HG02938 (cell line): Measurements from ENCODE around the gene MPRIP.

ENCODE experiments used
- ATAC-seq: cut with Tn5 transposase; IDR thresholded peaks from one replicate; pipeline ENCODE4 v1.9.1; 2021; ENCODE audit warnings: mild to moderate bottlenecking, moderate library complexity; ENCODE audit not compliant: unreplicated experiment

Gene MPRIP

GRCh38 chr17:17161121-17161520, 118.9 kb downstream of the MPRIP start:
- no peak for ATAC-seq

- ATAC-seq, result no peak
These were observed 119.5 kb downstream of the MPRIP start for GRCh38 chr17:17161759-17162158.

GRCh38 chr17:17164156-17164555, 121.9 kb downstream of the MPRIP start:
- ATAC-seq, result no peak

GRCh38 chr17:17164676-17165075, 122.4 kb downstream of the MPRIP start:
- ATAC-seq, result no peak

GRCh38 chr17:17165666-17166308, 123.5 kb downstream of the MPRIP start:
- ATAC-seq, result no peak

DNA sequence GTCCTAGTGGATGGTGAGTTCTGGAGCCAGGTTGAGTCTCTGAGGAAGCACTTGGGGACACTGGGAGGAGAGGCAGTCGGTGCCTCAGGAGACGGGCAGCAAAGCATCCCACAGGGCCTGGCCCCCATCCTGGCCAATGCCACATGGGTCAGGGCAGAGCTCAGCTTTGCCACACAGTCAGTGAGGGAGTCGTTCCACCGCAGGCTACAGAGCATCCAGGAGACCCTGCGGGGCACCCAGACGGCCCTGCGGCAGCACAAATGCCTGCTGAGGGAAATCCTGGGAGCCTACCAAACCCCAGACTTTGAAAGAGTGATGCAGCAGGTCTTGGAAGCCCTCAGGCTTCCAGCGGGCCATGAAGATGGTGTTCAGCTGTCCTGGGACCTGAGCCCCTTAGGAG, 124.2 kb downstream of the MPRIP start:
- no peak for ATAC-seq

GRCh38 chr17:17167356-17167755, 125.1 kb downstream of the MPRIP start:
- ATAC-seq, result no peak

DNA sequence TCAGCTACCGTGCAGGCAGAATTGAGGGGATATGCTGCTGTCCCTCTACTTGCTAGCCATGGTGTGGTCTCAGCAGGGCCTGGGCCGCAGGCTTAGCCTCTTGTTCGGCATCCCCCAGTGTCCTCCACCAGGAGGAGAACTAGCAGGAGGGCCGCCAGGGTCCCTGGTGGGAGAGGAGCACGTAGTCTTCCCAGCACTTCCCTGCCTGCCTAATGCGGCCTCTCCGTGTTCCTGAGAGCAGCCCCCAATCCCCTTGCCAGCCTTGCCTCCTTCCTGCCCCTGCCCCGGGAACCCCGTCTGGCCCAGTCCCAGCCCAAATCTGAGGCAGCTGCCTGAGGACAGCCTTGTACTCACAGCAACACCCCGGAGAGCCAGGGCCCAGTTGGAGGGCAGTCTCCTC, 125.7 kb downstream of the MPRIP start:
- ATAC-seq, result no peak

DNA sequence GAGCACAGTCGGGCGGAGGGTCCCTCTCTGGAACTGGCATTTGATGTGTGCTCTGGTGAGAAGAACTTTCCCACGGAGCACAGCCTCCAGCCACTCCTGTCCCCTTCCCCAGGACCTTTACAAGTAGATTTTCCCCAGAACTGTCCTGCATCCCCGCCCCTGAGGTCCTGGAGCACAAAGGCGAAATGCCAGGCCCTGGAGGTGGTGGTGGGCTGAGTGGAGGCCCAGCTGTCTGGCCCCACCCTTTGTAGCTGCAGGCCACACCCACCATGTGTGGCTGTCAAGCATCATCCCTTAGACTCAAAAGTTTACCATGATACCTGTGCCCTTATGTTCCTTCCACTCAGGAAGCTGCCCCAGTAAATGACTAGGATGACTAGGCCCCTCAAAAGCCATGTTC, 126.1 kb downstream of the MPRIP start:
- no peak for ATAC-seq

DNA sequence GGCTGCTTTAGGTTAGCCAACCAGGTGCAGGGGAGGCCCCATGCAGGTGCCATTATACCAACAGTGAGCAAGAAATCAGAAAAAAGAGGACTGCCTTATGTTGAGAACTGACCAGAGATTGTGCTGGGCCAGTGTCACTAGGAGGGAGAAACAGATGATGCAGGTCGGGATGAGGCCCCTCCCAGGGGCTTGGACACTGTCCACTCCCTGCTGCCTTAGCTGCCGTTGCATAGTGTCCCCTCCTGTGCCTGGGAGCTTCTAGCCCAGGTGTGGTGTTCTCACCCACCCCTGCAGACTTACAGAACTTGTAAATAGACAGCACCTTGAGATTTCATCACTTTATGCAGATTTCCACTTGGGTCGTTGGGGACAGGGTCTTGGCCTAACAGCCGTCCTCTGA, 127.1 kb downstream of the MPRIP start:
- ATAC-seq, result no peak

DNA sequence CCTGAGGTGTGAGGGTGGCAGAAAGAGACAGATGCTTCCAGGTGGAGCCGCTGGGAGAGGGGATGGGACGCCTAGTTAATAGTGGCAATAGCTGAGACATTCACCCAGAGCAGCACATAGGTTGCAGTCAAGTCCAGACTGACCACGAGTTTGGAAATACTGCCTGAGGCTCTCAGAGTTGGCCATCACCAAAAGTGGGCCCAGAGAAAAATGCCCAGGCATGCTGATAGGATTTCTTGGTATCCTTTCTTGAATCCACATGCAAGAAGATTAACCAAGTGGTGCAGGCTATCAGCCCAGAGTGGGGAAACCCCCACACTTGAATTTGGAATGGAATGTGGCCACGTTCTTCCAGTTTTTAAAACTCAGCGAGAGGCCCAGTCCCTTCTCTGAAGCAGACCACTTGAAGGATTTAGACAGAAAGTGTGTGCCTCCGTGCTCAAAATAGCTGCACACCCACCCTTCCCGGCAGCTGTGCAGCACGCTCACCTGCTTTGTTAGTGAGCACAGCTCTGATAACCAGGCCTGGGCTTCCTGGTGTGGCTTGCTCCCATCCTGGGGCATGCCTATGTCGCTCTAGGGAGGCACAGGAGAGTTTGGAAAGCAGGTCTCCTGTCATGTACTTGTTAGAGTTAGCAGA, 128.2 kb downstream of the MPRIP start:
- ATAC-seq, result no peak

- ATAC-seq, result no peak
These were observed 128.9 kb downstream of the MPRIP start for GRCh38 chr17:17171186-17171585.

GRCh38 chr17:17172001-17172939, 130.0 kb downstream of the MPRIP start:
- no peak for ATAC-seq

DNA sequence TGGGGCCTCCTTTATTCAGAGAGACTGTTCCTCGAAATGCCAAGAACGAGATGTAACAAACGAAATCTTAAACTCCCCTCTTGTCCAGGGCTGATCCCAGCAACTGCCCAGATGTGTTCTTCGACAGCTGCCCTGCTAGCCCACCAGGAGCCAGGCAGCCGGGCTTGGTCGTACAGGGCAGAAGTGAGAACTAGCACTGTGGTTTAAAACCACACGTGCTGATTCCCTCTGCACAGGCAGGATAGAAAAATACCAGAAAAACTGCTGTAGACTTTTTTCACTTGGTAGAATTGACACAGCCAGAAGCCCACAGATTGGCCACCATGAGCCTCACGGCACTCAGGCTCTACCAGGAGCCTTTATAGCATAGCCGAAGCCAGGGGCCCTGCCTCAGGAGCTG, 130.7 kb downstream of the MPRIP start:
- ATAC-seq, result no peak

DNA sequence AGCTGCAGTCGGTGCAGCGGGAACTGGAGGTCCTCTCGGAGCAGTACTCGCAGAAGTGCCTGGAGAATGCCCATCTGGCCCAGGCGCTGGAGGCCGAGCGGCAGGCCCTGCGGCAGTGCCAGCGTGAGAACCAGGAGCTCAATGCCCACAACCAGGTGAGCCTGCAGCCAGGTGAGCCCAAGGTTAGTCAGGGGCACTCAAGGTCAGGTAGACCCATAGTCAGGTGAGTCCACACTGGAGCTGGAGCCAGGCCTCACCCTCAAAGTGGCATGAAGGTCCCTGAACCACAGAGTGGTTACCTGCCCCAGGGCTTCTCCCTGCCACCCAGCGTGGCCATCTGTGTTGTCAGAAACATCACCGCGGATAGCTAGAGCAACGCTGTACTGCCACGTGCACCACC, 131.7 kb downstream of the MPRIP start:
- no peak for ATAC-seq

- ATAC-seq, result no peak
These were observed 133.1 kb downstream of the MPRIP start for GRCh38 chr17:17175340-17175739.

DNA sequence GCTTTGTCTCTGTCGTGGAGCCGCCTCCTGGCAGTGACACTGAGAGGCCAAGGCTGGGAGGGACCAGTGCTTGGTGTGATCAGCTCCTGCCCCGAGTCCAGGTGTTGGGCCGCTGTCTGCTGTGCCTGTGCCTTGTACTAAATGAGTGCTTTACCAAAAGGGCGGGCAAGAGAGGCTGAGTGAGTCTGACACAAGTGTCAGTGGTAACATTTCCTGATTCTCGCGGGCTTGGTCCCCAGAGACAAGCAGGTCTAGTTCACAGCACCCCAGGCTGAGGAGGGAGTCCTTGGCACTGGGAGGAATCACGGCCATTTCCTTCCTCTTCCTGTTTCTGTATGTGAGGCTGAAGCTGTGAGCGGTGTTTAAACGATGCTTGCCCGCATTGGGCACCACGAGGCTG, 133.7 kb downstream of the MPRIP start:
- no peak for ATAC-seq

DNA sequence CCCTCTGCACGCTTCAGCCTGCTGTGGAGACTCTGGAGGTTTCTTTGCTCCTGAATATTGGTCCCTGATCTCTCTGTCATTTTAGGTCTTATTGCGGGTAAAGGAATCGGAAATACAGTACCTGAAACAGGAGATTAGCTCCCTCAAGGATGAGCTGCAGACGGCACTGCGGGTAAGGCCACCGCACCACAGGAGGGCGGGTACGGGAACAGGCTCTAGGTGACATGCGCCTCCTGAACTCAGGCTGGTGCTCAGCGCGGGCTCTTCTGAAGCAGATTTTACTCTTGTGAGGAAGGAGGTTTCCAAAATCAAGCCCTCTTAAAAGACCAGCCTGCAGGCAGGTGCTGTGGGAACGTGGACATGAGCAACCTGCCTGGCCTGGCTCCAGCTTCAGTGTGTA, 134.1 kb downstream of the MPRIP start:
- no peak for ATAC-seq

GRCh38 chr17:17177176-17177575, 134.9 kb downstream of the MPRIP start:
- ATAC-seq, result no peak

DNA sequence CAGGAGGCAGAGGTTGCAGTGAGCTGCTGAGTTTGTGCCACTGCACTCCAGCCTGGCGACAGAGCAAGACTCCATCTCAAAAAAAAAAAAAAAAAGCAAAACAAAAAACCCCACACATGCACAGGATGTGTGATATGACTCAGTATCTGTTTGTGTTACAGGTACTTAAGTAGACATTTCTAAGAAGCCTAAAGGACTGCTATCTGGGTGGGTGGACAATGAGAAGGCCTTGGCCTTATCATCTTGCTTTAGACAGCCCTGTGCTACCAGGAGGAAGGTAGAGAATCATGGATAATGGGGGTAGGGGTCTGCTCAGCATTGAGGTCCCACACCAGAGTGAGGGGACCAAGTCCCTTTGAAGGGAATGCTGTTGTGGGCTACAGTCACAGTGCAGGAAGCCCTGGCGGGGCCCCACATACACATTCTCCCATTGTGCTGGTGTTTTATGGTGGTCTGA, 137.1 kb downstream of the MPRIP start:
- ATAC-seq, result no peak

DNA sequence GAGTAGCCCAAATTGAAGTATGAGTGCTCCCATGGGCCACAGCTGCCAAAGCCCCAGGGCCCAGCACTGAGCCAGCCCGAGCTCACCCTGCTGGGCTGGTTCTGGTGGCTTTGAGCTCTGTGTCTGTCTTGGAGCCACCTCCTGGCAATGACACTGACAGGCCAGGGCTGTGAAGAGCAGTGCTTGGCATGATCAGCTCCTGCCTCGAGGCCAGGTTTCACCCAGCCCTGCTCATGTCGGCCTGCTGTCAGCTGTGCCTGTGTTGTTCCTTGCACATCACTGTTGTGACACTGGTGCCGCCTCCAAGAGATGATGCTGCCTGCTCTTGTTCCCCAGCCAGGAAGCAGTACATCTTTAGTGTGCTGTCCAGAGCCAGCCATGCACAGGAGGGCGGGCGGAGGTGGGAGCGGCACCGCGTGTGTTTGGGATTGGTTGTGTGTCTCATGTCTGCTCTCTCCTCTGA, 137.9 kb downstream of the MPRIP start:
- ATAC-seq, result no peak
